GM12878 (cell line): ENCODE data around the gene ANAPC4. TPM values are rescaled to one million over a fixed set of nuclear protein-coding genes. Genes with fewer than 3 reads are reported as not detected.

Experiments
- ATAC-seq: fragments of 200-7000 bp; cut with Tn5 transposase; 3 replicates; pipeline ENCODE4 v1.9.1; 2020; ENCODE audit warnings: mild to moderate bottlenecking, moderate library complexity
- BruUV-seq: library from RNA; stranded (reverse); fragments of 400-500 nt; replicated peaks from 2 replicates; lab custom pipeline; 2021; lab: Mats Ljungman, UMichigan
- CTCF ChIA-PET: fragments of 300-600 bp; sonication (Branson Sonifier 250); formaldehyde crosslinking; extraction: SDS; loops from one replicate; lab custom pipeline; 2021; ENCODE audit warnings: inconsistent platforms; lab: Yijun Ruan, JAX
- POLR2A ChIA-PET: fragments of 350-600 bp; formaldehyde crosslinking; extraction: SDS; loops from one replicate; lab custom pipeline; 2021; ENCODE audit warnings: inconsistent platforms; lab: Charles Lee
- RAD21 ChIA-PET: fragments of 300-600 bp; sonication (Branson Sonifier 250); formaldehyde crosslinking; loops from one replicate; lab custom pipeline; 2023; ENCODE audit warnings: antibody characterized with exemption; ENCODE audit not compliant: unreplicated experiment; lab: Charles Lee
- SMC1A ChIA-PET: fragments of 300-600 bp; sonication (Branson Sonifier 250); formaldehyde crosslinking; loops from one replicate; lab custom pipeline; 2023; ENCODE audit not compliant: unreplicated experiment, uncharacterized antibody; lab: Charles Lee
- DNase-seq: peaks from one replicate; pipeline ENCODE4 v3.0.0-alpha.2; 2011; ENCODE audit warnings: low read depth, low spot score
- FAIRE-seq: peaks from 3 replicates; lab custom pipeline; 2011; peaks lifted over from hg19 to GRCh38; lab: Jason Lieb, UNC
- H2AFZ ChIP-seq: 2 replicates; pipeline ENCODE4 v1.6.0; 2011; ENCODE audit warnings: low read depth, low read length, control low read depth; ENCODE audit not compliant: control insufficient read depth
- H3K27ac ChIP-seq: 2 replicates; pipeline ENCODE4 v1.5.1; 2011; ENCODE audit warnings: control low read depth; ENCODE audit not compliant: control insufficient read depth, insufficient read depth
- H3K27me3 ChIP-seq, 2 experiments: replicated peaks in 1 of 2; 2 replicates each; pipeline versions ENCODE4 v1.6.0 to v1.6.1; 2011; ENCODE audit warnings: low read length in 1 of 2; ENCODE audit not compliant: control insufficient read depth in 2 of 2, insufficient read depth in 2 of 2
- H3K36me3 ChIP-seq, 2 experiments: 2 replicates each; pipeline ENCODE4 v1.5.1; 2011; ENCODE audit warnings: low read length in 1 of 2; ENCODE audit not compliant: control insufficient read depth in 2 of 2, insufficient read depth in 2 of 2
- H3K4me1 ChIP-seq: 2 replicates; pipeline ENCODE4 v1.6.1; 2011; ENCODE audit warnings: mild to moderate bottlenecking, low read length, moderate library complexity, mixed read lengths; ENCODE audit not compliant: control insufficient read depth, insufficient read depth
- H3K4me2 ChIP-seq: 2 replicates; pipeline ENCODE4 v1.6.0; 2011; ENCODE audit warnings: control low read depth; ENCODE audit not compliant: control insufficient read depth, insufficient read depth
- H3K4me3 ChIP-seq: fragments of 200-600 bp; sonication (generic); 2 replicates; pipeline ENCODE4 v1.5.1; 2016
- H3K79me2 ChIP-seq: 2 replicates; pipeline ENCODE4 v1.6.0; 2011; ENCODE audit warnings: low read length; ENCODE audit not compliant: control insufficient read depth, insufficient read depth
- H3K9ac ChIP-seq: 2 replicates; pipeline ENCODE4 v1.8.0; 2011; ENCODE audit warnings: low read length, control low read depth, mixed read lengths; ENCODE audit not compliant: control insufficient read depth, insufficient read depth
- H3K9me3 ChIP-seq: replicated peaks from 3 replicates; pipeline ENCODE4 v1.5.1; 2011; ENCODE audit warnings: mild to moderate bottlenecking, low read length; ENCODE audit not compliant: control insufficient read depth, insufficient read depth
- H4K20me1 ChIP-seq: 2 replicates; pipeline ENCODE4 v1.6.0; 2011; ENCODE audit not compliant: control insufficient read depth, insufficient read depth
- EZH2 ChIP-seq: IDR thresholded peaks from 2 replicates; pipeline ENCODE4 v1.6.1; 2012; ENCODE audit warnings: low read depth, mild to moderate bottlenecking, control low read depth, inconsistent platforms, low read length, borderline replicate concordance; ENCODE audit not compliant: control insufficient read depth
- MYC ChIP-seq: IDR thresholded peaks from 2 replicates; pipeline ENCODE4 v1.6.1; 2011; ENCODE audit warnings: mild to moderate bottlenecking, low read length, moderate library complexity, inconsistent platforms; ENCODE audit not compliant: insufficient read depth, insufficient replicate concordance, insufficient read length, severe bottlenecking
- POLR2AphosphoS5 ChIP-seq: IDR thresholded peaks from 2 replicates; pipeline ENCODE4 v1.6.1; 2011; ENCODE audit warnings: mild to moderate bottlenecking, low read length, inconsistent platforms
- TAF1 ChIP-seq: IDR thresholded peaks from 2 replicates; pipeline ENCODE4 v1.6.1; 2011; ENCODE audit warnings: mild to moderate bottlenecking, low read depth, low read length, borderline replicate concordance
- WRNIP1 ChIP-seq: IDR thresholded peaks from 2 replicates; pipeline ENCODE4 v1.6.1; 2011; ENCODE audit warnings: low read depth, low read length, improper control_type of control experiment, borderline replicate concordance
- WGBS: methylation state at CpG from one replicate; pipeline ENCODE4 v1.1.6; 2016; ENCODE audit warnings: low lambda C conversion rate; ENCODE audit not compliant: insufficient replicate concordance, insufficient coverage; ENCODE audit errors: missing lambda C conversion rate; 5-methylcytosine and 5-hydroxymethylcytosine counted together
- in situ Hi-C: fragments of 300-500 bp; cut with MboI; formaldehyde crosslinking; loops from 9 replicates; pipeline ENCODE4 v1.14.3; 2018; ENCODE audit warnings: mixed read lengths
- intact Hi-C: fragments of 100-400 bp; cut with micrococcal nuclease; formaldehyde crosslinking; loops from one replicate; pipeline ENCODE4 v1.14.2; 2022; ENCODE audit not compliant: unreplicated experiment
- polyA plus RNA-seq, 11 experiments: library from polyadenylated mRNA; depleted of rRNA in 4 of 11; unstranded in 6 of 11; stranded (reverse) in 5 of 11; fragments of >200 nt; fragmentation: Nextera tagmentation in 4 of 11; fragmentation: Illumina TruSeq in 1 of 11; extraction: Ambion mirVana in 4 of 11; extraction: Trizol in 1 of 11; gene quantifications; 1 replicate in 1 of 11; 2 replicates in 10 of 11; pipeline versions ENCODE4 v1.2.1 to v1.2.3, GENCODE V29; 2011 to 2016; ENCODE audit warnings: inconsistent platforms in 2 of 11, missing spikeins in 2 of 11, low read depth in 1 of 11
- total RNA-seq, 4 experiments: library from RNA; depleted of rRNA in 3 of 4; stranded (reverse); fragments of >200 nt in 3 of 4; fragmentation: Illumina TruSeq in 1 of 4; extraction: Trizol in 1 of 4; gene quantifications; 2 replicates each; pipeline versions ENCODE4 v1.2.1 to v1.2.3, GENCODE V29; 2013 to 2021
- TF ChIP-seq, protein P1 (sequence below): fragments of 450-650 bp; IDR thresholded peaks from 2 replicates; pipeline ENCODE4 v1.6.1; 2016; ENCODE audit warnings: mild to moderate bottlenecking, moderate library complexity, borderline replicate concordance

The ANAPC4 gene
- total and polyA plus RNA-seq, 10 of the 15 experiments (the other 5 are each of a cell fraction or from before 2014, with no cell fraction given), result 16.3 to 50.2 (median 29.9) TPM

DNA sequence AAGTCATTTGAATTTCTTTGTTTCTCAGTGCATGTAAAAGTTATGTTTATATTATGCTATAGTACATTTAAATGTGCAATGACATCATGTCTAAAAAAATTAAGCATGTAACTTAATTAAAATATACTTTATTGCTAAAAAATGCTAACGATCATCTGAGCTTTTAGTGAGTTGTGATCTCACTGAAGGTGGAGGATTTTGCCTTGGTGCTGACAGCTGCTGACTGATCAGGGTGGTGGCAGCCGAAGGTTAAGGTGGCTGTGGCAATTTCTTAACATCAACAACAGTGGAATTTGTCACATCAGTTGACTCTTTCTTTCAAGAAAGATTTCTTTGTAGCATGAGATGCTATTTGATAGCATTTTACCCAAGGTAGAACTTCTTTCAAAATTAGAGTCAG lies 6.6 kb downstream of the ANAPC4 start (continued):
- TF ChIP-seq WRNIP1 (no peak), MYC (no peak), TAF1 (no peak), EZH2 (no peak), POLR2AphosphoS5 (no peak)

DNA sequence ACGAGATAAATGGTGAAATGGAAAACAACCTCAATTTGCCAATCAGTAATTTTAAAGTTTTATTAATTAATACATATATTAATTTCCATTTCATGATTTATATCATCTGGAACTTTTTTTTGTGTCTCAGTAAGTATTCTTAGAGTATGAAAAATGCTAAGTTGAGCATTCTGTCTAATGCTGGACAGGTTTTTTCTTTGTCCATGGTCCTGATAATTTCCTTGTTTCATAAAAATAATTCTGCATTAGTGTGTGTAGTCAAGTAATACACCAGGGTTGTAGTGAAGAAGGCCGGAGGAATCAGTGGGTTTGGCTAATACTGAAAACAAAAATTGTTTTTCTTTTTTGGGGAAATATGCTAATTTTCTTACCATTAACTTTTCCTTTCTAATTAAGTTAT lies 9.9 kb downstream of the ANAPC4 start:
- WGBS, result 94% methylated on average over 2 of the region's 2 CpGs
- ChIA-PET POLR2A (interaction anchor here (0.6 kb wide), 1 partner anchor 820 kb away, joined by 3 read pairs; no protein-coding TSS in a partner anchor), CTCF (interaction anchor here (0.9 to 1.1 kb wide), 2 partner anchors 22 to 75 kb away, joined by 3 to 4 read pairs; partner anchors contain the start of gene ZCCHC4), SMC1A (interaction anchor here (1.2 to 1.5 kb wide), 2 partner anchors 9 to 22 kb away, joined by 3 to 5 read pairs; no protein-coding TSS in a partner anchor), RAD21 (no interaction called here)
- Histone ChIP-seq H4K20me1 (no peaks in the 10 kb centered on the region), H3K27me3 (no peaks in the 10 kb centered on the region), H3K27ac (no peak overlapping the region), H3K4me1 (no peaks in the 10 kb centered on the region), H3K4me2 (no peak overlapping the region), H3K79me2 (no peaks in the 10 kb centered on the region), H3K9me3 (no peaks in the 10 kb centered on the region), H3K4me3 (no peak overlapping the region), H2AFZ (no peak overlapping the region), H3K36me3 (peaks cover 2 to 29% of the 10 kb centered on the region in 2 experiments), H3K9ac (no peak overlapping the region)
- BruUV-seq, result no TSS peak
- ATAC-seq (no peak), FAIRE-seq (no peak), DNase-seq (no peak)
- intact Hi-C loops (no loop called here), in situ Hi-C loops (loop anchor here (25.0 kb wide), 1 partner anchor 825 kb away; no protein-coding TSS in a partner anchor)
- TF ChIP-seq, protein P1, sequence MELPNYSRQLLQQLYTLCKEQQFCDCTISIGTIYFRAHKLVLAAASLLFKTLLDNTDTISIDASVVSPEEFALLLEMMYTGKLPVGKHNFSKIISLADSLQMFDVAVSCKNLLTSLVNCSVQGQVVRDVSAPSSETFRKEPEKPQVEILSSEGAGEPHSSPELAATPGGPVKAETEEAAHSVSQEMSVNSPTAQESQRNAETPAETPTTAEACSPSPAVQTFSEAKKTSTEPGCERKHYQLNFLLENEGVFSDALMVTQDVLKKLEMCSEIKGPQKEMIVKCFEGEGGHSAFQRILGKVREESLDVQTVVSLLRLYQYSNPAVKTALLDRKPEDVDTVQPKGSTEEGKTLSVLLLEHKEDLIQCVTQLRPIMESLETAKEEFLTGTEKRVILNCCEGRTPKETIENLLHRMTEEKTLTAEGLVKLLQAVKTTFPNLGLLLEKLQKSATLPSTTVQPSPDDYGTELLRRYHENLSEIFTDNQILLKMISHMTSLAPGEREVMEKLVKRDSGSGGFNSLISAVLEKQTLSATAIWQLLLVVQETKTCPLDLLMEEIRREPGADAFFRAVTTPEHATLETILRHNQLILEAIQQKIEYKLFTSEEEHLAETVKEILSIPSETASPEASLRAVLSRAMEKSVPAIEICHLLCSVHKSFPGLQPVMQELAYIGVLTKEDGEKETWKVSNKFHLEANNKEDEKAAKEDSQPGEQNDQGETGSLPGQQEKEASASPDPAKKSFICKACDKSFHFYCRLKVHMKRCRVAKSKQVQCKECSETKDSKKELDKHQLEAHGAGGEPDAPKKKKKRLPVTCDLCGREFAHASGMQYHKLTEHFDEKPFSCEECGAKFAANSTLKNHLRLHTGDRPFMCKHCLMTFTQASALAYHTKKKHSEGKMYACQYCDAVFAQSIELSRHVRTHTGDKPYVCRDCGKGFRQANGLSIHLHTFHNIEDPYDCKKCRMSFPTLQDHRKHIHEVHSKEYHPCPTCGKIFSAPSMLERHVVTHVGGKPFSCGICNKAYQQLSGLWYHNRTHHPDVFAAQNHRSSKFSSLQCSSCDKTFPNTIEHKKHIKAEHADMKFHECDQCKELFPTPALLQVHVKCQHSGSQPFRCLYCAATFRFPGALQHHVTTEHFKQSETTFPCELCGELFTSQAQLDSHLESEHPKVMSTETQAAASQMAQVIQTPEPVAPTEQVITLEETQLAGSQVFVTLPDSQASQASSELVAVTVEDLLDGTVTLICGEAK, result no peak
